ENCODE results near the gene USF2. TPM values are rescaled to one million over a fixed set of nuclear protein-coding genes. Genes with fewer than 3 reads are reported as not detected.

USF2 gene
- total RNA-seq, 3 donors from 2014 or later: 94.5 to 131 (median 116) TPM

DNA sequence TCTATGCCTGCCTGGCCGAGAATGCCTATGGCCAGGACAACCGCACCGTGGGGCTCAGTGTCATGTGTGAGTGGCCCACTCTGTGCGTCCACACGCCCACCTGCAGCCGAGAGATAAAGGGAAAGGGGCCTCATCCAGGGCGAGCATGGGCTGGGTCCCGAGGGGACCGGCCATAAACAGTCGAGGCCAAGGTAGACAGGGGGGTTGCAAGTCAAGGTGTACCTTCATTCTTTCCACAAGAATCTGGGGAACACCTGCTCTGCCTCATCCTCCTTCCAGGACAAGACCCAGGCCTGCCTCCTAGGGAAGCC, 31.5 kb downstream of the USF2 start:
- Histone ChIP-seq H3K36me3 (ENCODE audit: low read depth) (no peaks in the 10 kb centered on the region), H3K4me1 (ENCODE audit: low read depth) (no peaks in the 10 kb centered on the region), H3K9me3 (no peaks in the 10 kb centered on the region), H3K4me3 (no peak overlapping the region)
- no peak for ATAC-seq
- intact Hi-C loops (cut with DNase I, micrococcal nuclease): no loop called here
- DNase-seq: no peak
- TF ChIP-seq CTCF (IDR thresholded peaks at IDR 0.05): no peak

DNA sequence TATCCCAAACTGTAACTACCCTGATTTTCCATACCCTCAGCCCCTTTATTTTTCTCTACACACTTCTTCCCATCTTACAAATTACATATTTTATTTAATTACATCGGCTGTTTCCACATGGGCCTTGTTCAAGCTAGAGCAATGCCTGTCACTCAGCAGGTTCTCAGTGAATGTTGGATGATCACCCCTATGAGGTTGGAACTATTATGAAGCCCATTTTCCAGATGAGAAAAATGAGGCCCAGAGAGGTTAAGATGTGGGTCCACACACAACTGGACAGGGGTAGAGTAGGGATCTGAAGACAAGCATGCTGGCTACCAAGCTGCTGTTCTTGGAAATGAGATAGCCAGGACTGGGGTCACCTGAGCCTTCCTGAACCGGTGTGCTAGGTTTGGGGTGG, 33.2 kb downstream of the USF2 start:
- H3K9me3 ChIP-seq: no peaks in the 10 kb centered on the region
- TF ChIP-seq CTCF (IDR thresholded peaks at IDR 0.05): no peak
- intact Hi-C loops (cut with DNase I, micrococcal nuclease): no loop called here
- DNase-seq: no peak
- H3K4me3 ChIP-seq: no peak overlapping the region
- H3K4me1 ChIP-seq (ENCODE audit: low read depth): no peaks in the 10 kb centered on the region
- H3K36me3 ChIP-seq (ENCODE audit: low read depth): no peaks in the 10 kb centered on the region
- no peak for ATAC-seq

- Histone ChIP-seq H3K4me1 (ENCODE audit: low read depth) (no peaks in the 10 kb centered on the region), H3K9me3 (no peaks in the 10 kb centered on the region), H3K36me3 (ENCODE audit: low read depth) (no peaks in the 10 kb centered on the region), H3K4me3 (no peak overlapping the region)
- TF ChIP-seq CTCF (IDR thresholded peaks at IDR 0.05): no peak
- intact Hi-C loops (cut with DNase I, micrococcal nuclease): no loop called here
- ATAC-seq (no peak), DNase-seq (no peak)
These were observed 33.7 kb downstream of the USF2 start for GRCh38 chr19:35302446-35302845.

DNA sequence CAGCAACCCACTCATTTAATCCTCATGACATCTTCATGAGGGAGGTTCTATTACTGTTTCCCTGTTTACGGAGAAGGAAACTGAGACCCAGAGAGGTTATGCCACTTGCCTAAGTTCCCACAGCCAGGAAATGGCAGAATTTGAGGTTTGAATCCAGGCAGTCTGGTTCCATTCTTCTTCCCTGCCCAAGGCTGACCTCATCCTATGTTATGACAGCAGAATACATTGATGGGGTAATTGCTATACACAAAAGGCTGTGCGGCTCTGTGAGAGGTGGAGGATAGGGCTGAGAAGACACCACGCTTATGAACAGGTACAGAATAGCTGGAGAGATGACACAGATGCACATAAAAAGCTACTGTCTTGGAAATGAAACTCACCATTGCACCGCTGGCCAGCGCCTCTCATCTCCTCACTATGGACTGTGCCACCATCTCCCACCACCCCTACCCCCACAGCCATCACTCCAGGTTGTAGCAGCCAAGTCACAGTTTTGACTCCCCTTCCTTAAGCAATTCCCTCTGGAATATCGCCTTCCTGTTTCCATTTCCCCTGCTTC, 34.7 kb downstream of the USF2 start:
- Histone ChIP-seq H3K9me3 (no peaks in the 10 kb centered on the region), H3K4me1 (ENCODE audit: low read depth) (no peaks in the 10 kb centered on the region), H3K36me3 (ENCODE audit: low read depth) (no peaks in the 10 kb centered on the region), H3K4me3 (no peak overlapping the region)
- intact Hi-C loops (cut with DNase I, micrococcal nuclease): no loop called here
- no peak for TF ChIP-seq CTCF (IDR thresholded peaks at IDR 0.05)
- ATAC-seq (no peak), DNase-seq (no peak)

DNA sequence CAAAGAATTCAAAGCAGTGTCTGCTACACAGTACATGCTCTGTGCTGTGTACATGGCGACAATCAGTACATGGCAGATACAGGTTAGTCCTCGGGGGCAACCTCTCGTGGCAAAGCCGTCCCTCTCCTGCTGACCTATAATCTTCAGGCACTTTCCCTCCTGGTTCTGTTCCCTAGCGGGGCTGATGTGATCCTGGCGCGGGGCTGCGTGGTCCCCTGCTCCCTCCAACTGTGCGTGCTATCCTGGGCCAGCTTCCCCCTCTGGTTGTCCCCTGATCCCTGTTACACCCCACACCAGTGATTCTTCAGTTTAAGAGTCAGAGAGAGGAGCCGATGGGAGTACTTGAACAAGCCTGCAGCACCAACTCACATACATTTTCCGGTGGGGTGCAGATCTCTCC, 35.3 kb downstream of the USF2 start:
- no peaks in the 10 kb centered on the region for H3K9me3 ChIP-seq
- ATAC-seq: no peak
- no peak for DNase-seq
- no peaks in the 10 kb centered on the region for H3K36me3 ChIP-seq (ENCODE audit: low read depth)
- no peak for TF ChIP-seq CTCF (IDR thresholded peaks at IDR 0.05)
- H3K4me1 ChIP-seq (ENCODE audit: low read depth): no peaks in the 10 kb centered on the region
- no peak overlapping the region for H3K4me3 ChIP-seq
- intact Hi-C loops (cut with DNase I, micrococcal nuclease): no loop called here

GRCh38 chr19:35305181-35305580, 36.4 kb downstream of the USF2 start:
- TF ChIP-seq CTCF (IDR thresholded peaks at IDR 0.05): no peak
- intact Hi-C loops (cut with DNase I, micrococcal nuclease): no loop called here
- H3K9me3 ChIP-seq: no peaks in the 10 kb centered on the region
- ATAC-seq (no peak), DNase-seq (no peak)
- no peak overlapping the region for H3K4me3 ChIP-seq
- H3K36me3 ChIP-seq (ENCODE audit: low read depth): no peaks in the 10 kb centered on the region
- H3K4me1 ChIP-seq (ENCODE audit: low read depth): no peaks in the 10 kb centered on the region

Data from mucosa of descending colon (tissue), 3 donors.